ENCODE measurements around the gene IL1A. TPM values are rescaled to one million over a fixed set of nuclear protein-coding genes. Genes with fewer than 3 reads are reported as not detected.

IL1A gene
- total RNA-seq, 1 donor from 2014 or later, result 0.66 TPM

- peak; percentile 82 for DNase-seq (ENCODE audit: low spot score)
Measured at GRCh38 chr2:112818094-112818902, 34.0 kb upstream of the IL1A start.

GRCh38 chr2:112817082-112817689 is 32.9 kb upstream of the IL1A start:
- DNase-seq (ENCODE audit: low spot score), result no peak

- DNase-seq (ENCODE audit: low spot score), result no peak
Measured at GRCh38 chr2:112814278-112814677, 30.0 kb upstream of the IL1A start.

- no peak for DNase-seq (ENCODE audit: low spot score)
Measured at GRCh38 chr2:112813280-112813966, 29.1 kb upstream of the IL1A start.

- no peak for DNase-seq (ENCODE audit: low spot score)
Measured at GRCh38 chr2:112812318-112813267, 28.3 kb upstream of the IL1A start.

- DNase-seq (ENCODE audit: low spot score), result no peak
Measured at GRCh38 chr2:112811841-112812306, 27.6 kb upstream of the IL1A start.

- no peak for DNase-seq (ENCODE audit: low spot score)
Measured at GRCh38 chr2:112811276-112811831, 27.1 kb upstream of the IL1A start.

- DNase-seq (ENCODE audit: low spot score), result no peak
Measured at GRCh38 chr2:112809112-112809511, 24.8 kb upstream of the IL1A start.

GRCh38 chr2:112807233-112807807 is 23.0 kb upstream of the IL1A start:
- no peak for DNase-seq (ENCODE audit: low spot score)

- no peak for DNase-seq (ENCODE audit: low spot score)
Measured at GRCh38 chr2:112805542-112805941, 21.2 kb upstream of the IL1A start.

- DNase-seq (ENCODE audit: low spot score), result no peak
Measured at GRCh38 chr2:112803691-112804521, 19.6 kb upstream of the IL1A start.

GRCh38 chr2:112800881-112801583 is 16.7 kb upstream of the IL1A start:
- no peak for DNase-seq (ENCODE audit: low spot score)

GRCh38 chr2:112798979-112799975 is 15.0 kb upstream of the IL1A start:
- no peak for DNase-seq (ENCODE audit: low spot score)

GRCh38 chr2:112796486-112796885 is 12.2 kb upstream of the IL1A start:
- no peak for DNase-seq (ENCODE audit: low spot score)

- peak; percentile 32 for DNase-seq (ENCODE audit: low spot score)
Measured at GRCh38 chr2:112795774-112796173, 11.5 kb upstream of the IL1A start.

GRCh38 chr2:112794841-112795240 is 10.5 kb upstream of the IL1A start:
- peak; percentile 73 for DNase-seq (ENCODE audit: low spot score)

GRCh38 chr2:112794131-112794733 is 9.9 kb upstream of the IL1A start:
- DNase-seq (ENCODE audit: low spot score), result peak; percentile 70
